Stimulated activated CD8-positive, alpha-beta memory T cell treated with anti-CD3 and anti-CD28 coated beads, Interleukin-4, amount 100 ng/mL, for 1 hour (primary cell): ENCODE results near the gene IL20RB.
A peak's percentile ranks its signal among the peaks of the same experiment; 100 is the strongest.

Experiments
- DNase-seq, 2 donors: peaks; one replicate each; pipeline ENCODE4 v3.0.0-alpha.2; 2020; ENCODE audit warnings: low read depth in 2 of 2, low spot score in 1 of 2

The IL20RB gene

DNA sequence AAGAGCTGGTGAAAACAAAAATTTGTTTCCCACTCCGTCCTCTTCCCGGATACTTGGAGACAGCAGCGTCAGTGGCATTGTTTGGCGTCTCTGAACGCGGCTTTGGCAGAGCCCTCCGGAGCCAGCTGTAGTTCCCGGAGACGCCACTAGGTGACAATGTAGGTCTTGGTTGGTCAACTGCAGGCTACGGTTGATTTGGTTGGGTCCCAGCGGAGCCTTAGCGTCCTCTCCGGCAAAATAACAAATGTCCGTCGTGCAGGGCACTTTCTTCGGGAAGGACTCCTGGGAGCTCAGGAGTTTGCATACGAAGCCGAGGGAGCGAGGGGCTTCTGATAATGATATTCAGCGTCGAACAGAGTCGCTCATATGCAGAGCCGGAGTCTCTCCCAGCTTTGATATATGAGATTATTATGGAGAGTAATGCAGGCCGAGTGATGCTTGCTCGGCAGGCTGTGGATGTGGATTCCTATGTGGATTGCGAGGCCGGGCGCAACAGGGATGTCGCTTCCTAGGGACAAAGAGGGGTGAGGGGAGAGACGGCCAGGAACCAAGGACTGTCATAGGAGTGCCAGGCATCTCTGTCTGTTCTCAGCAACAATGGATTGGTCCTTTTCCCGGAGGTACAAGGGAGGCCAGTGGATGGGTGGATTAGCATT is 74.8 kb downstream of the IL20RB start:
- DNase-seq, result peak; percentile 49 to 66

DNA sequence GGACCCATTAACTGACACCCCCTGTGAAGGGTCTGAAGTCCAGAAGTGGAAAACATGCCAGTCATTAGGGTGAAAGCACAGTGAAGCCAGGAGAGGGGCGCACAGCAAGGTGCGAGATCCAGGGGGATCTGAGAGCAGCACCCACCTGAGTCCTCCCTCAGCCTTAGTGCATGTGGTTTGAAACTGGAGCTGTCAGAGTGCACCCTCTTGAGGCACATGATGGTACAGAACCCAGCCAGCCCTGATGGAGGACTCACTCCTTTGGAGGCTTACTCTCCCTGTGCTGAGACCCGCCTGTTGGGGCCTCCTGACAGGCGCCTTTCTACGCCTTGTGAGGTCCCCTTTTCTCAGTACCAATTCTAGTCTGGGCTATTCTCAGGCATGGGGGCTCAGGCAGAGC is 77.8 kb downstream of the IL20RB start:
- DNase-seq, result no peak

DNA sequence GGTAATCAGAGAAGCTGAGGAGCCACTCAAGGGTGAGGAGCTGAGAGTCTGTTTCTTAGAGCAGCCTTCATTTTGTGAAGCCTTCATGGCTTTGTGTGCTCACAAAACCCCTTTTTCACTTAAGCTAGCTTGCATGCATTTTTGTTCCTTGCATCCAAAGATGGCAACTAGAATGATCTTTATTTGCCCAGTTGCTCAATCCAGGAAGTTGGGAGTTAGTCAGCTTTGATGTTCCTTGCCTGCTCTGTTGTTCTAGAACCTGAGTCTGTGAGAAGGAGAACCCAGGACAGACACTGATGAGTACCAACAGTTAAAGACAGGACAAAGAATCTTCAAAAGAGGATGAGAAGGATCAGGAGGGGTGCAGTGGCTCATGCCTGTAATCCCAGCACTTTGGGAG is 81.8 kb downstream of the IL20RB start:
- DNase-seq, result no peak

DNA sequence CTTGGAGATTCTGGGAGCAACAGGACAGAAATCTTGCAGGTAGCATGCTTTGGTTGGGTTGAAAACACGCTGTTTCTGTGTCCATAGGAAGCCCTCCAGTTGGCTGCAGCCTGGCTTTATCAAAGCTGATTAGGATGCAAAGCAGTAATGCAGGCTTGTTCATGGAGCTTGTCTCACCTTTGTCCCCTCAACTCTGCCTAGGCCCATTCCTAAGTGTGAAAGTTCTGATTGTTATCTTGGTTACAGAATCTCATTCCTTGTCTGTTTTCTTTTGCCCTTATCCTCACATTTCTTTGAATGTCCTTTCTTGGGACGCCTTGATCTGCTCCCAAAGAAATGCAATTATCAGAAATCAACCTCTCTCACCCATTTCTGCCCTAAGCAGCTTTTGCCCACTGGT is 83.5 kb downstream of the IL20RB start:
- no peak for DNase-seq

GRCh38 chr3:137041686-137042085 is 83.9 kb downstream of the IL20RB start:
- no peak for DNase-seq

DNA sequence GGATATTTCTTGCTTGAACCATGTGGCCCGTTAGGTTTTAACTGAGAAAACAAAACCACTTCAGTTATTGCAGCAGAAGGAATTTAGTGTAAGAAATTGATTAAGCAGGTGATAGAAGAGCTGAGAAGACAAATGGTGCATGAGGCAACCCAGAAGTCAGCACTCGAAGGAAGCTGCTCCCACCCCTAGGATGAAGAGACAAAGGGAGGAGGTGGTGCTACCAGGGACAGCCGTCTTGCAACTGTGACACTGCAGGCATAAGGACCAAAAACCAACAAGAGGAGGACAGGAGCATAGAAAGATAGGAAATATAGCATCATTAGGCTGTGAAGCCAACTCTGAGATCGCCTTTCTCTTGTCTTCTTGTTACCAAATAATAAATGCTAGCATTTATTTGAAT is 89.0 kb downstream of the IL20RB start:
- no peak for DNase-seq

GRCh38 chr3:137047240-137047639 is 89.5 kb downstream of the IL20RB start:
- DNase-seq, result no peak

DNA sequence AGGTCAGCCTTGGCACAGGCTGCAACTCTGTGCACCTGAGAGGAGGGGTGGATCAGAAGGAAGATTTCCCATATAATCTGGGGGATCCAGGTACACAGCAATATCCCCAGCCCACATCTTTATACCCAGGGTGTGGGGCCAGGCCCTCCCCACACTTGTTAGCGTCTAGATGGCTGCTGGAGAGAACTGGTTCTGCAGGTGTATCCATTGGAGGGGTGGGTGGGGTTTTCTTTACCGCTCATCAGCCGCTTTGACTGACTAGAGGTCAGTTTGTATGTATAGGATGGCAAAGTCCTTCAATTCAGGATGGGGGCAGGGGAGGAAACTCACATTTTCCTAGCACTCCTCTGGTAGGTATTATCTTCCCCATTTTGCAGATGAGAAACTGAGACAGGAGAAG is 92.5 kb downstream of the IL20RB start:
- no peak for DNase-seq

DNA sequence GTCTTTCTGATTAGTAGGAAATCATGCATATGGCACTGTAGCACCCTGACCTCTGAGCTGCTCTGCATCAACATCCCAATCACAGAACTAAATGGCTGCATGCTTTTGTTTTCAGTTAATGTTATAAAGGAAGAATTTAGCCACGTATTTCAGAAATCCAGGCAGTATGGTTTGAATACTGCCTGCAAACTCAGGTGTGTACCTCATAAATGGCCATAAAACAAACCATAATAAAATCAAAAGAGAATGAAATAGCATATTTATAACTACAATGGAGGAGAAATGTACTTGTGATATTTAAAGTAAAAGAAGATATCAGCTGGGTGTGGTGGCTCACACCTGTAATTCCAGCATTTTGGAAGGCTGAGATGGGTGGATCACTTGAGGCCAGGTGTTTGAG is 94.5 kb downstream of the IL20RB start:
- no peak for DNase-seq
